H1 (cell line): ENCODE results near the gene SAE1. TPM values are rescaled to one million over a fixed set of nuclear protein-coding genes. Genes with fewer than 3 reads are reported as not detected.
A peak's percentile ranks its signal among the peaks of the same experiment; 100 is the strongest.

Source experiments
- CTCF ChIA-PET: fragments of 300-600 bp; sonication (Branson Sonifier 250); formaldehyde crosslinking; loops from one replicate; lab custom pipeline; 2021; ENCODE audit not compliant: partially characterized antibody; lab: Charles Lee
- POLR2A ChIA-PET: fragments of 300-600 bp; sonication (Branson Sonifier 250); formaldehyde crosslinking; loops from one replicate; lab custom pipeline; 2021; ENCODE audit warnings: inconsistent platforms; ENCODE audit not compliant: partially characterized antibody; lab: Charles Lee
- DNase-seq, 2 experiments: peaks; one replicate each; pipeline versions ENCODE4 v3.0.0 to v3.0.0-alpha.2; 2010 to 2022; ENCODE audit warnings: low spot score in 2 of 2, low read depth in 1 of 2, mixed read lengths in 1 of 2
- FAIRE-seq: peaks from 2 replicates; lab custom pipeline; 2011; peaks lifted over from hg19 to GRCh38; lab: Jason Lieb, UNC
- H2AFZ ChIP-seq: 2 replicates; pipeline ENCODE4 v1.8.1; 2012; ENCODE audit warnings: low read length, inconsistent platforms
- H2AK5ac ChIP-seq: 2 replicates; pipeline ENCODE4 v1.6.1; 2013; ENCODE audit warnings: low read depth, low read length
- H2BK120ac ChIP-seq: replicated peaks from 2 replicates; pipeline ENCODE3; 2013; ENCODE audit warnings: low read depth, low read length, inconsistent platforms
- H2BK12ac ChIP-seq: 2 replicates; pipeline ENCODE4 v1.6.1; 2013; ENCODE audit warnings: low read depth, low read length
- H2BK15ac ChIP-seq: 2 replicates; pipeline ENCODE4 v1.6.1; 2013; ENCODE audit warnings: low read length
- H2BK20ac ChIP-seq: 2 replicates; pipeline ENCODE4 v1.6.1; 2013; ENCODE audit warnings: low read length
- H2BK5ac ChIP-seq: 2 replicates; pipeline ENCODE4 v1.6.1; 2013; ENCODE audit warnings: low read depth, low read length
- H3K14ac ChIP-seq: 2 replicates; pipeline ENCODE4 v1.6.1; 2013; ENCODE audit warnings: inconsistent platforms; ENCODE audit not compliant: insufficient read length
- H3K18ac ChIP-seq: 2 replicates; pipeline ENCODE4 v1.6.1; 2013; ENCODE audit warnings: low read length; ENCODE audit errors: extremely low read depth
- H3K23ac ChIP-seq: 2 replicates; pipeline ENCODE4 v1.6.1; 2013; ENCODE audit warnings: inconsistent platforms; ENCODE audit not compliant: insufficient read length
- H3K23me2 ChIP-seq: 2 replicates; pipeline ENCODE4 v1.6.1; 2013; ENCODE audit warnings: low read depth, low read length
- H3K27ac ChIP-seq: 2 replicates; pipeline ENCODE4 v1.6.1; 2011; ENCODE audit warnings: low read depth, low read length, inconsistent platforms
- H3K27me3 ChIP-seq, 4 experiments: replicated peaks in 1 of 4; 1 replicate in 1 of 4; 2 replicates in 3 of 4; pipeline versions ENCODE4 v1.6.1 to v1.8.1; 2011 to 2013; ENCODE audit warnings: low read length in 3 of 4, mild to moderate bottlenecking in 3 of 4, inconsistent platforms in 2 of 4, mixed read lengths in 2 of 4, moderate library complexity in 1 of 4; ENCODE audit not compliant: control insufficient read depth in 3 of 4, insufficient read depth in 3 of 4; ENCODE audit errors: extremely low read depth in 1 of 4
- H3K36me3 ChIP-seq, 4 experiments: 2 replicates each; pipeline versions ENCODE4 v1.6.1 to v1.8.1; 2011 to 2013; ENCODE audit warnings: mild to moderate bottlenecking in 4 of 4, low read length in 3 of 4, moderate library complexity in 2 of 4, control low read depth in 1 of 4, inconsistent platforms in 1 of 4; ENCODE audit not compliant: insufficient read depth in 4 of 4, control insufficient read depth in 2 of 4
- H3K4ac ChIP-seq: replicated peaks from 2 replicates; pipeline ENCODE3; 2013; ENCODE audit warnings: low read length, low read depth, mixed read lengths, inconsistent platforms; ENCODE audit not compliant: insufficient read length
- H3K4me1 ChIP-seq, 4 experiments: replicated peaks in 1 of 4; 1 replicate in 1 of 4; 2 replicates in 3 of 4; pipeline versions ENCODE4 v1.6.1 to v1.8.1; 2011 to 2013; ENCODE audit warnings: low read length in 3 of 4, inconsistent platforms in 2 of 4, mixed read lengths in 1 of 4; ENCODE audit not compliant: insufficient read depth in 4 of 4, control insufficient read depth in 3 of 4
- H3K4me2 ChIP-seq, 2 experiments: 2 replicates each; pipeline versions ENCODE4 v1.6.1 to v1.8.1; 2011 to 2013; ENCODE audit warnings: low read depth in 2 of 2, low read length in 2 of 2, control low read depth in 1 of 2, inconsistent platforms in 1 of 2, mild to moderate bottlenecking in 1 of 2; ENCODE audit not compliant: insufficient read depth in 1 of 2
- H3K4me3 ChIP-seq, 4 experiments: fragments of 200-600, 300-600 bp in 1 of 4; sonication (generic), shearing (Covaris generic), sonication (Bioruptor Twin) in 1 of 4; 2 replicates each; pipeline versions ENCODE4 v1.5.1 to v1.8.1; 2011 to 2016; ENCODE audit warnings: low read length in 4 of 4, low read depth in 3 of 4, control low read depth in 2 of 4, inconsistent platforms in 2 of 4, mild to moderate bottlenecking in 2 of 4, mixed read lengths in 1 of 4, moderate library complexity in 1 of 4; ENCODE audit not compliant: insufficient read depth in 2 of 4; ENCODE audit errors: extremely low read depth in 1 of 4
- H3K56ac ChIP-seq: replicated peaks from 2 replicates; pipeline ENCODE3; 2013; ENCODE audit warnings: low read depth, mild to moderate bottlenecking, mixed read lengths, low read length, inconsistent platforms; ENCODE audit not compliant: insufficient read length
- H3K79me1 ChIP-seq: 2 replicates; pipeline ENCODE4 v1.6.1; 2013; ENCODE audit warnings: low read depth, low read length, control low read depth
- H3K79me2 ChIP-seq, 2 experiments: 2 replicates each; pipeline versions ENCODE4 v1.6.1 to v1.8.1; 2012 to 2013; ENCODE audit warnings: low read length in 2 of 2, mild to moderate bottlenecking in 2 of 2, inconsistent platforms in 1 of 2; ENCODE audit not compliant: insufficient read depth in 2 of 2, control insufficient read depth in 1 of 2
- H3K9ac ChIP-seq, 4 experiments: replicated peaks in 1 of 4; 1 replicate in 1 of 4; 2 replicates in 3 of 4; pipeline versions ENCODE4 v1.6.1 to v1.8.1; 2011 to 2013; ENCODE audit warnings: low read depth in 3 of 4, low read length in 3 of 4, control low read depth in 2 of 4, mild to moderate bottlenecking in 2 of 4, moderate library complexity in 2 of 4, inconsistent platforms in 1 of 4; ENCODE audit errors: extremely low read depth in 1 of 4
- H3K9me3 ChIP-seq, 2 experiments: 2 replicates each; pipeline versions ENCODE4 v1.6.1 to v1.8.1; 2012 to 2013; ENCODE audit warnings: mild to moderate bottlenecking in 2 of 2, moderate library complexity in 2 of 2, control low read depth in 1 of 2, inconsistent platforms in 1 of 2, low read depth in 1 of 2, low read length in 1 of 2, mixed read lengths in 1 of 2; ENCODE audit not compliant: insufficient read depth in 2 of 2
- H4K20me1 ChIP-seq, 2 experiments: replicated peaks in 1 of 2; 2 replicates each; pipeline versions ENCODE3 to v1.8.1; 2011 to 2013; ENCODE audit warnings: inconsistent platforms in 2 of 2, low read length in 2 of 2, mild to moderate bottlenecking in 1 of 2; ENCODE audit not compliant: insufficient read depth in 2 of 2, control insufficient read depth in 1 of 2
- H4K5ac ChIP-seq: 2 replicates; pipeline ENCODE4 v1.6.1; 2013; ENCODE audit warnings: low read length, low read depth, mixed read lengths, inconsistent platforms; ENCODE audit not compliant: insufficient read length
- H4K8ac ChIP-seq: 2 replicates; pipeline ENCODE4 v1.8.0; 2013; ENCODE audit warnings: mild to moderate bottlenecking, moderate library complexity, low read length, inconsistent platforms; ENCODE audit not compliant: insufficient read depth; ENCODE audit errors: extremely low read depth
- H4K91ac ChIP-seq: replicated peaks from 2 replicates; pipeline ENCODE3; 2013; ENCODE audit warnings: low read length, mixed read lengths, inconsistent platforms; ENCODE audit not compliant: insufficient read length
- ATF2 ChIP-seq: IDR thresholded peaks from 2 replicates; pipeline ENCODE4 v1.6.1; 2012; ENCODE audit warnings: low read length, inconsistent platforms
- GTF2F1 ChIP-seq: IDR thresholded peaks from 2 replicates; pipeline ENCODE4 v1.6.1; 2012; ENCODE audit warnings: low read depth, low read length, improper control_type of control experiment, borderline replicate concordance
- KDM1A ChIP-seq: fragments of 200-600, 300-600 bp; sonication (generic); IDR thresholded peaks from 2 replicates; pipeline ENCODE4 v1.7.1; 2016; ENCODE audit warnings: mild to moderate bottlenecking, low read length, borderline replicate concordance
- RBBP5 ChIP-seq: IDR thresholded peaks from 2 replicates; pipeline ENCODE4 v1.7.1; 2012; ENCODE audit warnings: low read depth, mild to moderate bottlenecking, inconsistent platforms, low read length, moderate library complexity, borderline replicate concordance
- SIN3A ChIP-seq, 2 experiments: IDR thresholded peaks in 1 of 2; conservative IDR thresholded peaks in 1 of 2; 2 replicates each; pipeline ENCODE4 v1.6.1; 2011 to 2012; ENCODE audit warnings: low read length in 2 of 2, improper control_type of control experiment in 1 of 2, low read depth in 1 of 2, mild to moderate bottlenecking in 1 of 2
- YY1 ChIP-seq: IDR thresholded peaks from 2 replicates; pipeline ENCODE4 v1.6.1; 2011; ENCODE audit warnings: low read depth, mild to moderate bottlenecking, low read length
- ZNF274 ChIP-seq: IDR thresholded peaks from 2 replicates; pipeline ENCODE4 v1.7.0; 2012; ENCODE audit warnings: low read length, borderline replicate concordance; ENCODE audit errors: extremely low read depth
- WGBS, 2 experiments: shearing (Covaris generic) in 1 of 2; methylation state at CpG; one replicate each; pipeline versions ENCODE4 v1.1.6 to v1.1.7; 2013 to 2015; ENCODE audit warnings: low lambda C conversion rate in 2 of 2, mixed read lengths in 2 of 2, inconsistent platforms in 1 of 2, low coverage in 1 of 2, missing lambda C conversion rate in 1 of 2; ENCODE audit not compliant: insufficient replicate concordance in 2 of 2, insufficient coverage in 1 of 2, insufficient read length in 1 of 2; ENCODE audit errors: extremely low coverage in 1 of 2, missing lambda C conversion rate in 1 of 2; 5-methylcytosine and 5-hydroxymethylcytosine counted together
- polyA plus RNA-seq, 7 experiments: library from polyadenylated mRNA; depleted of rRNA in 3 of 7; stranded (reverse) in 5 of 7; unstranded in 2 of 7; fragments of >200 nt in 5 of 7; fragments of 200-250 nt in 2 of 7; gene quantifications; 1 replicate in 5 of 7; 2 replicates in 1 of 7; 4 replicates in 1 of 7; pipeline versions ENCODE4 v1.2.1 to v1.2.3, GENCODE V29; 2011 to 2013; ENCODE audit warnings: missing spikeins in 2 of 7, mixed read lengths in 2 of 7
- total RNA-seq: library from RNA; stranded (reverse); fragmentation: NEBNext Ultra II Directional; extraction: Animal tissue kit (Norgen Biotek cat#: 25700); gene quantifications from 2 replicates; pipeline ENCODE4 v1.2.1, GENCODE V29; 2021
- TF ChIP-seq, protein P1 (sequence below): IDR thresholded peaks from 2 replicates; pipeline ENCODE4 v1.6.1; 2012; ENCODE audit warnings: inconsistent platforms

Gene SAE1
- total and polyA plus RNA-seq, 2 of the 8 experiments (the other 6 are each of a cell fraction or from before 2014, with no cell fraction given) = 213 to 268 TPM

DNA sequence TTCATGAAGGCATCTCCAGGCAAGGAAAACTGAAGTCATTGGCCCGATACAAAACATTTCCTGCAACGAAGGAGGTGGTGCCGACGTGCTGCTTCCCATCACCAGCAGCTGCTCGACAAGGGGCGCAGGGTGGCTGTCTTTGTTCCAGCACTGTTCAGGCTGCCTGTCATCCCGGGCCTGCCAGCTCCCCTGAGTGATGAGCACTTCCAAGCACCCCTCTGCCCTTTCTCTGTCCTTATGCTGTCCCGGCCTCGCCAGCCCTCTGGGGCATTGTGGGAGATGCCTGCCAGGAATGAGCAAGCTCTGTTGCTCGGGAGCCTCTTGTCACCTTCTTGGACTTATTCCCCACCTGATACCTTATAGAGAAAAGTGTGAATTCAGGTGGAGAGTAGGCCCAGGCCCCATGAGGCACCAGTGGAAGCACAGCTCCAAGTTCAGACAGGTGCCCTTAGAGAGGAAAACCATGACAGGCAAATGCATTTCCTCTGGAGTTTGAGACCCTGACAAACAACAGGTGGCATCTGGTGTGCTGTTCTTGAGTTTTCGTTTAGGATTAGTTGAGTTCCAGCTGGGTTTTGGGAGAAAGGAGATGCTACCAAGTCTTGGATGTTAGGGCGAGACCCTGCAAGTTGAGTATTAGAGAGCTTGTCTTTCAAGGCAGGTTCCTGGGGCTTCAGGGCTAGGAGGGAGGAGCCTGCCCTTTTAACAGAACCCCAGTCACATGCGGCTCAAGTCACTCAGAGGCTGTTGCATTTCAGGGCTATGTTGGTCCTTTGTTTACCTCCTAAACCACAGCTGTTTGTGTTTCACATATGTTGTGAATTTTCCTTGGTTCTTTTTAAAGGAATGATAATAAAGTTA is 78.9 kb downstream of the SAE1 start:
- Histone ChIP-seq H3K23me2 (no peaks in the 10 kb centered on the region), H4K20me1 (peaks cover 0 to 2% of the 10 kb centered on the region in 2 experiments), H3K18ac (no peak overlapping the region), H3K27ac (peak overlapping the region; percentile 51; the same call in 1 of the 2 replicates), H4K91ac (no peak overlapping the region), H3K4me2 (no peak overlapping the region; a peak in 1 of 4 replicates), H2BK20ac (no peak overlapping the region), H3K56ac (no peak overlapping the region), H3K79me2 (no peaks in the 10 kb centered on the region), H2BK12ac (no peak overlapping the region), H2AK5ac (no peak overlapping the region), H3K9me3 (no peaks in the 10 kb centered on the region), H3K4me3 (no peak overlapping the region), H3K23ac (no peak overlapping the region), H3K9ac (no peak overlapping the region), H3K4me1 (peaks cover 0 to 14% (median 5%) of the 10 kb centered on the region in 4 experiments; a peak in 5 of 7 replicates), H3K27me3 (no peaks in the 10 kb centered on the region), H2BK15ac (no peak overlapping the region), H3K4ac (no peak overlapping the region), H2BK120ac (no peak overlapping the region), H3K36me3 (peaks cover 13 to 69% (median 37%) of the 10 kb centered on the region in 4 experiments), H4K8ac (no peak overlapping the region), H4K5ac (no peak overlapping the region), H2AFZ (no peak overlapping the region), H3K79me1 (no peaks in the 10 kb centered on the region), H2BK5ac (no peak overlapping the region), H3K14ac (no peak overlapping the region)
- 91% methylated on average over 13 of the region's 13 CpGs; no CpG with 5 or more reads in 1 of the 2 experiments for WGBS, 2 experiments
- TF ChIP-seq KDM1A (no peak), GTF2F1 (no peak), ATF2 (no peak), YY1 (no peak), ZNF274 (no peak), RBBP5 (no peak), SIN3A (conservative IDR thresholded peaks at IDR 0.05 in 1 of 2, IDR thresholded peaks at IDR 0.05 in 1 of 2; ENCODE audit: low read depth in 1 of 2, low read length in 2 of 2) (no peak)
- TF ChIP-seq, protein P1, sequence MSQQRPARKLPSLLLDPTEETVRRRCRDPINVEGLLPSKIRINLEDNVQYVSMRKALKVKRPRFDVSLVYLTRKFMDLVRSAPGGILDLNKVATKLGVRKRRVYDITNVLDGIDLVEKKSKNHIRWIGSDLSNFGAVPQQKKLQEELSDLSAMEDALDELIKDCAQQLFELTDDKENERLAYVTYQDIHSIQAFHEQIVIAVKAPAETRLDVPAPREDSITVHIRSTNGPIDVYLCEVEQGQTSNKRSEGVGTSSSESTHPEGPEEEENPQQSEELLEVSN = no peak
- FAIRE-seq (peak; percentile 78), DNase-seq (no peak)
- ChIA-PET POLR2A (interaction anchor here (0.9 to 10.6 kb wide), 16 partner anchors 10 to 96 kb away, joined by 3 to 195 read pairs (median 6); partner anchors contain the start of genes CCDC9, SAE1 and ZC3H4), CTCF (interaction anchor here (0.6 to 11.2 kb wide), 25 partner anchors 8 to 913 kb away, joined by 3 to 303 read pairs (median 7); no protein-coding TSS in a partner anchor)
